Activated B cell treated with CpG ODN at 0.5 μM for 24 hours (primary cell): ENCODE data around the gene PDE1A. TPM values are rescaled to one million over a fixed set of nuclear protein-coding genes. Genes with fewer than 3 reads are reported as not detected.

Source experiments
- ATAC-seq: fragments of 200-7000 bp; cut with Tn5 transposase; one replicate; pipeline ENCODE4 v1.10.0; 2021; ENCODE audit warnings: low read depth, mild to moderate bottlenecking, moderate library complexity
- CTCF ChIA-PET: fragments of 350-600 bp; sonication (Branson Sonifier 250); formaldehyde crosslinking; loops from one replicate; lab custom pipeline; 2021; ENCODE audit warnings: antibody characterized with exemption; lab: Charles Lee
- POLR2A ChIA-PET: fragments of 350-600 bp; sonication (Branson Sonifier 250); formaldehyde crosslinking; loops from one replicate; lab custom pipeline; 2021; ENCODE audit warnings: antibody characterized with exemption; lab: Charles Lee
- DNase-seq: peaks from one replicate; pipeline ENCODE4 v3.0.0; 2022
- H3K27ac Mint-ChIP-seq: one replicate; pipeline ENCODE4 v1.8.0; 2020; ENCODE audit warnings: mixed read lengths
- H3K27me3 Mint-ChIP-seq: one replicate; pipeline ENCODE4 v1.8.0; 2021; ENCODE audit warnings: mixed read lengths
- H3K36me3 Mint-ChIP-seq: one replicate; pipeline ENCODE4 v1.8.0; 2021; ENCODE audit warnings: low read depth, mixed read lengths
- H3K4me1 Mint-ChIP-seq: one replicate; pipeline ENCODE4 v1.8.0; 2021; ENCODE audit warnings: mixed read lengths
- H3K4me3 Mint-ChIP-seq: one replicate; pipeline ENCODE4 v1.8.0; 2020; ENCODE audit warnings: mild to moderate bottlenecking, mixed read lengths
- H3K9me3 Mint-ChIP-seq: one replicate; pipeline ENCODE4 v1.8.0; 2020; ENCODE audit warnings: mixed read lengths
- intact Hi-C: fragments of 100-400 bp; cut with micrococcal nuclease; formaldehyde crosslinking; loops from one replicate; pipeline ENCODE4 v1.15.1; 2024
- total RNA-seq: library from RNA; stranded (reverse); gene quantifications from 2 replicates; pipeline ENCODE4 v1.2.3, GENCODE V29; 2022
- TF ChIP-seq, protein P1 (sequence below): fragments of 200-600 bp; IDR thresholded peaks from one replicate; pipeline ENCODE4 v1.8.0; 2022; ENCODE audit warnings: antibody characterized with exemption, mild to moderate bottlenecking

Gene PDE1A
- total RNA-seq, 1 donor from 2014 or later = not detected

DNA sequence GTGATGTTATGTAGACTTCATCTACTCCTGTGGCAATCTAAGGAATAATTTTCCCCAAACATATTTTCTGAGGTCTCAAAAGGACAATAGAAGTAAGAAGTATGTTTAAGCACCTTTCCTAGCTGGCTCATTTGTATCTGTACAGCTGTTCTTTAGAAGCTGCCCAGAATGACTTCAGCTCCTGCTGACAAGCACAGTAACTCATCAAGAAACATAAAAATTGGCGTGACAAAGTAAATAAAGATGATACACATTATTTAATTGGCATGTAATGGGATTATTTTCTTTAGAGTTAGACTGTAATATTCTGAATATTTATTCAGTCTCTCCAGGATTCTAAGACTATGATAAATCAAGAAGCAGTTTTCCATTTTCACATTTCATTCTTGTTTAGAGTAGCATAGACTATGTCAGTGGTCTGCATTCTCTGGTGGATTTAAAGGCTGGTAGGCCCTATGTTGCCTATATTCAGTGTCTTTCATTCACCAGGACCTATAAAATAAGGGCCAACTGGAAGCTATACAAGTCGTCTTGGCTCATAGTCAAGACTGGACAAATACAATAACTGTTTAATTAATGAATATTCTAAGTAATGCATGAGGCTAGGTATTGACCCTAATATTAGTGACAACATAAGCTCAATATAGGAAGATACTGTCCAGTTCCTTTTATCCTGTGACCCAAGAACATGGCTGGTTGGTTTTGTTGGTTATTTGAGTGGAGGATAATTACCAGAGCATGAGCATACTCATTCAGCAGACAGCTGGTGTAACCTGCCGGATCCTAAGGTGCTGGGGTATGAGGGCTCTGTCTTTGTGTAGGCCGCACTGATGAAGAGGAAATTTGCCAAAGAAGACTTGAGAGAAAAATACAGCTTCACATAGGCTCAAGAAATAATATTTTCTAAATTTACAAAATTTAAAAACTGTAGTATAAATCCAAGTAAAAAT, 107.0 kb downstream of the PDE1A start:
- no peak for ATAC-seq
- Mint-ChIP-seq H3K27ac (no peak overlapping the region), H3K4me1 (no peaks in the 10 kb centered on the region), H3K4me3 (no peak overlapping the region), H3K36me3 (no peaks in the 10 kb centered on the region), H3K27me3 (no peaks in the 10 kb centered on the region), H3K9me3 (peaks cover 2% of the 10 kb centered on the region)
- ChIA-PET CTCF (no interaction called here), POLR2A (no interaction called here)
- no peak for DNase-seq
- intact Hi-C loops = no loop called here
- TF ChIP-seq, protein P1, sequence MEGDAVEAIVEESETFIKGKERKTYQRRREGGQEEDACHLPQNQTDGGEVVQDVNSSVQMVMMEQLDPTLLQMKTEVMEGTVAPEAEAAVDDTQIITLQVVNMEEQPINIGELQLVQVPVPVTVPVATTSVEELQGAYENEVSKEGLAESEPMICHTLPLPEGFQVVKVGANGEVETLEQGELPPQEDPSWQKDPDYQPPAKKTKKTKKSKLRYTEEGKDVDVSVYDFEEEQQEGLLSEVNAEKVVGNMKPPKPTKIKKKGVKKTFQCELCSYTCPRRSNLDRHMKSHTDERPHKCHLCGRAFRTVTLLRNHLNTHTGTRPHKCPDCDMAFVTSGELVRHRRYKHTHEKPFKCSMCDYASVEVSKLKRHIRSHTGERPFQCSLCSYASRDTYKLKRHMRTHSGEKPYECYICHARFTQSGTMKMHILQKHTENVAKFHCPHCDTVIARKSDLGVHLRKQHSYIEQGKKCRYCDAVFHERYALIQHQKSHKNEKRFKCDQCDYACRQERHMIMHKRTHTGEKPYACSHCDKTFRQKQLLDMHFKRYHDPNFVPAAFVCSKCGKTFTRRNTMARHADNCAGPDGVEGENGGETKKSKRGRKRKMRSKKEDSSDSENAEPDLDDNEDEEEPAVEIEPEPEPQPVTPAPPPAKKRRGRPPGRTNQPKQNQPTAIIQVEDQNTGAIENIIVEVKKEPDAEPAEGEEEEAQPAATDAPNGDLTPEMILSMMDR = no peak

DNA sequence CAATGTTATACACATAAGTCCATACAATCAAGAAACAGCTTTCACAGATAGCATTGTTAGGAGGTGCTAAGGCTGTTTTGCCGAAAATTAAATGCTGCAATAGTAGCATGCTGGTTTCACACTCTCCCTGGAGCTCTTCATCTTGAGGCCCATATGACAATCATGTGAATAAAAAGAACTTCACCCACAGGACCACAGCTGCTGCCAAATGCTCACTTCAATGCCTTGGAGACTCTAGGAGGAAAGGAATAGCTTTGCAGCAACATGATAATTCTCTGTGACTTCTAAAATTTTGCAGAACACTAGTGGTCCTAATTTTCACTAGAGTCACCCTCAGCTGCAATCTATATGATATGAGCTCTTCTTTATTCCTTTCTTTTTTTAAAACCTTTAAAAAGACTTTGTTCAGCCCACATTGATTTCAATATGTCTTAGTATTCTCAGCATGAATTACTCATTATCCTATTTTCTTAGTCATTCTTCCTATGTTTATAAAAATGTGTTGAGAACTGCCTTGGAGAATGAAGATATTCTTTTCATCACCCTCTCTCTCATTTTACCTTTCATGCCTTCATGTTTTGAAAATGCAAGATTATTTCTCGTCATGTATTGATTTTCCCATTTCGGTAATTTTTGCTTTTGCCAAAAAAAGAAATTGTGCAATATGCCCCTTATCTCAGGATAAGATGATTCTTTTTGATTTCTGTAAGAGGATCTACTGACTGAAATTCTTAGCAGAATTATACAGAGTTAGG, 108.2 kb downstream of the PDE1A start:
- Mint-ChIP-seq H3K4me1 (no peaks in the 10 kb centered on the region), H3K27me3 (no peaks in the 10 kb centered on the region), H3K9me3 (peaks cover 2% of the 10 kb centered on the region), H3K27ac (no peak overlapping the region), H3K4me3 (no peak overlapping the region), H3K36me3 (no peaks in the 10 kb centered on the region)
- TF ChIP-seq, protein P1 = no peak
- ATAC-seq (no peak), DNase-seq (no peak)
- POLR2A ChIA-PET = no interaction called here
- intact Hi-C loops = no loop called here
- CTCF ChIA-PET = no interaction called here

DNA sequence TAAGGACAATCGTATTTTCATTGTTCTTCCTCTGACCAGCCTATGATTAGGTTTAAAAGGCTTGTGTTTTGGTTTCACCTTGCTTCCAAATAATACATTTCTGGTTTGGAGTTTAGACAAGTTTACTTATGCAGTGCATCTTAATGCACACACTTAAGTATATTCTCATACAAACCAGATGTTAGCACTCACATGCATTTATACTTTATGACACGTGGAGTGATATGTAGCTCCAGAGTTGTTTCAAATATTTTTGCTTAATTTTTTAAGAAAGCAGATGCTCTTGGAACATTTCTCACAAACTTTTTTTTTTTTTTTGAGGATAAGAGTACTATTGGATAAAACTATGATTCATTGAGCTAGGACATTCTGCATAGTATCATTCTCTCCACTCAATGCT, 109.9 kb downstream of the PDE1A start:
- TF ChIP-seq, protein P1 = no peak
- ChIA-PET CTCF (no interaction called here), POLR2A (no interaction called here)
- ATAC-seq (no peak), DNase-seq (no peak)
- H3K36me3 Mint-ChIP-seq = no peaks in the 10 kb centered on the region
- no peak overlapping the region for H3K4me3 Mint-ChIP-seq
- no peak overlapping the region for H3K27ac Mint-ChIP-seq
- no peaks in the 10 kb centered on the region for H3K27me3 Mint-ChIP-seq
- no peaks in the 10 kb centered on the region for H3K9me3 Mint-ChIP-seq
- no peaks in the 10 kb centered on the region for H3K4me1 Mint-ChIP-seq
- intact Hi-C loops = no loop called here

DNA sequence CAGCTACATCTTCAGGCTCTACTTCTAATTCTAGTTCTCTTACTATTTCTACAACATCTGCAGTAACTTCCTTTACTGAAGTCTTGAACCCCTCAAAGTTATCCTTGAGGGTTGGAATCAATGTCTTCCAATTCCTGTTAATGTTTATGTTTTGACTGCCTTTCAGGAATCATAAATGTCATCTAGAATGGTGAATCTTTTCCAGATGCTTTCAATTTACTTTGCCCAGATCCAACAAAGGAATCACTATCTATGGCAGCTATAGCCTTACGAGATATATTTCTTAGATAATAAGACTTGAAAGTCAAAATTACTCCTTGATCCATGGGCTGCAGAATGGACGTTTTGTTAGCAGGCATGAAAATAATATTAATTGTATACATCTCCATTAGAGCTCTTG, 123.9 kb downstream of the PDE1A start:
- H3K4me1 Mint-ChIP-seq = no peaks in the 10 kb centered on the region
- no peaks in the 10 kb centered on the region for H3K36me3 Mint-ChIP-seq
- TF ChIP-seq, protein P1 = no peak
- no peak overlapping the region for H3K4me3 Mint-ChIP-seq
- POLR2A ChIA-PET = no interaction called here
- H3K9me3 Mint-ChIP-seq = no peaks in the 10 kb centered on the region
- DNase-seq (no peak), ATAC-seq (no peak)
- no peak overlapping the region for H3K27ac Mint-ChIP-seq
- H3K27me3 Mint-ChIP-seq = no peaks in the 10 kb centered on the region
- CTCF ChIA-PET = no interaction called here
- intact Hi-C loops = no loop called here

DNA sequence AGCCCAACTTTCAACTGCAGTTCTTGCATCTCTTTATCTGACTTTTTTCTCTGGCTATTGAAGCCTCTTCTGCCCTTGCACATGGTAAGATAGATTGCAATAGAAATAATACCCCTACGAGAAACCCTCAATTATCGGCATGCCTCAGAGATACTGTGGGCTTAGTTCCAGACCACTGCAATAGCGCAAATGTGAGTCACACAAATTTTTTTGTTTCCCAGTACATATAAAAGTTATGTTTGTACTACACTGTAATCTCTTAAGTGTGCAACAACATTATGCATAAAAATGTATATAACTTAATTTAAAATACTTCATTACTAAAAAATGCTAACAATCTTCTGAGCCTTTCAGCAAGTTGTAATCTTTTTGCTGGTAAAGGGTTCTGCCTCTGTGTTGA, 124.7 kb downstream of the PDE1A start:
- Mint-ChIP-seq H3K4me3 (no peak overlapping the region), H3K36me3 (no peaks in the 10 kb centered on the region), H3K9me3 (no peaks in the 10 kb centered on the region), H3K27ac (no peak overlapping the region), H3K27me3 (no peaks in the 10 kb centered on the region), H3K4me1 (no peaks in the 10 kb centered on the region)
- ChIA-PET CTCF (no interaction called here), POLR2A (no interaction called here)
- DNase-seq (no peak), ATAC-seq (no peak)
- TF ChIP-seq, protein P1 = no peak
- intact Hi-C loops = no loop called here
